ENCODE measurements around the gene SYPL1. TPM values are rescaled to one million over a fixed set of nuclear protein-coding genes. Genes with fewer than 3 reads are reported as not detected.

The SYPL1 gene
- polyA plus RNA-seq, 4 donors = 21.0 to 104 (median 65.1) TPM

GRCh38 chr7:106064771-106065574 is 47.1 kb downstream of the SYPL1 start:
- WGBS, 3 donors = 21 to 42% (median 39%) methylated on average over 14 of the region's 14 CpGs
- peak overlapping the region in 2 of 3 donors; percentile 1 to 12 for H3K4me3 ChIP-seq (ENCODE audit: low read depth in 1 of 3, low read length in 3 of 3)
- H3K27ac ChIP-seq (ENCODE audit: low read depth in 1 of 3, low read length in 2 of 3) = peak overlapping the region; percentile 16 to 92 (median 81)
- peaks cover 2 to 18% (median 6%) of the 10 kb centered on the region in 3 donors for H3K4me1 ChIP-seq (ENCODE audit: control insufficient read depth in 3 of 3, insufficient read depth in 2 of 3, low read depth in 1 of 3, low read length in 2 of 3)
- H3K9me3 ChIP-seq (ENCODE audit: control insufficient read depth in 2 of 2, insufficient read depth in 1 of 2, low read depth in 1 of 2, low read length in 1 of 2) = no peaks in the 10 kb centered on the region
- DNase-seq (peak; percentile 42 to 88), FAIRE-seq (no peak)
- H3K27me3 ChIP-seq (ENCODE audit: control insufficient read depth in 3 of 3, insufficient read depth in 3 of 3, low read length in 3 of 3) = no peaks in the 10 kb centered on the region
- H3K36me3 ChIP-seq (ENCODE audit: control insufficient read depth in 3 of 3, insufficient read depth in 2 of 3, low read depth in 1 of 3, low read length in 3 of 3) = no peaks in the 10 kb centered on the region

DNA sequence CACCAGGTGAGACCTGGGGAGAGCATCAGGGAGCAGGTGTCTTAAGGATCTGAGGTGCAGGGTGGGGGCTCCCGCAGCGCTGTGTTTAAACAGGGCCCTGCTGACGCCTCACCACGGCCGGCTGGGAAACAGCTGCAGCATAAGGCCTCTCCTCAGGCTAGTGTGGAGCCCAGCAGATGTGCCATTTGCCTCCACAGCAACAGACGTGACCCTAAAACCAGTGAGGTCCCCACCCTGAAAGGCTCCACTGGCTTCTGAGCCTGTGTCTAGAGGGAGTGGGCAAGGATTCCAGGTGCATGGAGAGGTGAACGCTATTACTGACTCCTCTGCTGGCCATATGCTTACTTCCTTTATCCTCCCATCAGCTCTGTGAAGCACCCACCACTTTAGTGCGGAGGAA is 47.8 kb downstream of the SYPL1 start:
- FAIRE-seq = no peak
- Histone ChIP-seq H3K27ac (ENCODE audit: low read depth in 1 of 3, low read length in 2 of 3) (peak overlapping the region in 2 of 3 donors; percentile 16 to 92), H3K27me3 (ENCODE audit: control insufficient read depth in 3 of 3, insufficient read depth in 3 of 3, low read length in 3 of 3) (no peaks in the 10 kb centered on the region), H3K4me1 (ENCODE audit: control insufficient read depth in 3 of 3, insufficient read depth in 2 of 3, low read depth in 1 of 3, low read length in 2 of 3) (peaks cover 2 to 18% (median 6%) of the 10 kb centered on the region in 3 donors), H3K4me3 (ENCODE audit: low read depth in 1 of 3, low read length in 3 of 3) (no peak overlapping the region), H3K9me3 (ENCODE audit: control insufficient read depth in 2 of 2, insufficient read depth in 1 of 2, low read depth in 1 of 2, low read length in 1 of 2) (no peaks in the 10 kb centered on the region), H3K36me3 (ENCODE audit: control insufficient read depth in 3 of 3, insufficient read depth in 2 of 3, low read depth in 1 of 3, low read length in 3 of 3) (no peaks in the 10 kb centered on the region)
- DNase-seq = no peak
- 47 to 65% (median 57%) methylated on average over 8 of the region's 8 CpGs for WGBS, 3 donors

DNA sequence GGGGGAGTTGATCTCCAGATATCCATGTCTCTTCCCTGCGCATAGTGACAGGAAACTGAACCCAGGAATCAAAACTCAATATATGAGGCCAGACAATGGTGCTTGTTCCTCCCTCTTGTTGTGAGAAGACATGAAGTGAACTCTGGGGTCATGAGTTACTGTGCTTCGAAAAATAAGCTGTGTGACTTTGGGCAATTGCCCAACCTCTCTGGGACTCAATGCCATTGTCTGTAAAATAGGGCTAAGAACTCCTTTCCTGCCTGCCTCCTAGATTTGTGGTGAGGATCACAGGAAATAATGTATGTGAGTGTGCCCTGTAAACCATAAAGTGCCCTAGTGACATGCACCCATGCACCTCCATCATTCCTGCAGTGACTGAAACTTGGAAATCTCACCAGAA is 48.4 kb downstream of the SYPL1 start:
- no peaks in the 10 kb centered on the region for H3K27me3 ChIP-seq (ENCODE audit: control insufficient read depth in 3 of 3, insufficient read depth in 3 of 3, low read length in 3 of 3)
- FAIRE-seq = no peak
- H3K27ac ChIP-seq (ENCODE audit: low read depth in 1 of 3, low read length in 2 of 3) = no peak overlapping the region
- H3K9me3 ChIP-seq (ENCODE audit: control insufficient read depth in 2 of 2, insufficient read depth in 1 of 2, low read depth in 1 of 2, low read length in 1 of 2) = no peaks in the 10 kb centered on the region
- DNase-seq = no peak
- H3K4me3 ChIP-seq (ENCODE audit: low read depth in 1 of 3, low read length in 3 of 3) = no peak overlapping the region
- H3K4me1 ChIP-seq (ENCODE audit: control insufficient read depth in 3 of 3, insufficient read depth in 2 of 3, low read depth in 1 of 3, low read length in 2 of 3) = peaks cover 2 to 18% (median 6%) of the 10 kb centered on the region in 3 donors
- no peaks in the 10 kb centered on the region for H3K36me3 ChIP-seq (ENCODE audit: control insufficient read depth in 3 of 3, insufficient read depth in 2 of 3, low read depth in 1 of 3, low read length in 3 of 3)
- 85 to 91% (median 90%) methylated on average over 2 of the region's 2 CpGs for WGBS, 3 donors

DNA sequence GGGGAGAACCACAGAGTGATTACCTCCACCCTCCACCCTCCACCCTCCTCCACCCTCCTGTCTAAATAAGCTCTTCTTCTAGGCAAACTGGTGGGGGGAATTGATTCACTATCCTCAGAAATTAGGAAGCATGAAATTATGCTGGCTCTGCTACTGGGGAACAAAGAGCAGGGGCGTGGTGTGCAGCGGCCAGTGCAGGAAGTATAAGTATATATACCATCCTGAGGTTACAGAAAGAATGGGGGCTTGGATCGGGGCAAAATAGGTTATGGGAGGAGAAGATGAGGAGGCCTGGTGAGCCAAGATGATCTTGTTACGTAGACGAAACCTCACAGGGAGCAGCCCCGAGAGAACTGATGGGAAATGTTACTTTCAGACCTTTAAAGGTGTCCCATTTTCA is 49.1 kb downstream of the SYPL1 start:
- Histone ChIP-seq H3K4me3 (ENCODE audit: low read depth in 1 of 3, low read length in 3 of 3) (no peak overlapping the region), H3K36me3 (ENCODE audit: control insufficient read depth in 3 of 3, insufficient read depth in 2 of 3, low read depth in 1 of 3, low read length in 3 of 3) (no peaks in the 10 kb centered on the region), H3K27ac (ENCODE audit: low read depth in 1 of 3, low read length in 2 of 3) (no peak overlapping the region), H3K9me3 (ENCODE audit: control insufficient read depth in 2 of 2, insufficient read depth in 1 of 2, low read depth in 1 of 2, low read length in 1 of 2) (no peaks in the 10 kb centered on the region), H3K4me1 (ENCODE audit: control insufficient read depth in 3 of 3, insufficient read depth in 2 of 3, low read depth in 1 of 3, low read length in 2 of 3) (peaks cover 2 to 18% (median 6%) of the 10 kb centered on the region in 3 donors), H3K27me3 (ENCODE audit: control insufficient read depth in 3 of 3, insufficient read depth in 3 of 3, low read length in 3 of 3) (no peaks in the 10 kb centered on the region)
- peak in 1 of 2 donors; percentile 45 for DNase-seq
- 43 to 67% (median 59%) methylated on average over 6 of the region's 6 CpGs for WGBS, 3 donors
- FAIRE-seq = no peak

- peak in 1 of 2 donors; percentile 22 for DNase-seq
- H3K27me3 ChIP-seq (ENCODE audit: control insufficient read depth in 3 of 3, insufficient read depth in 3 of 3, low read length in 3 of 3) = no peaks in the 10 kb centered on the region
- no peaks in the 10 kb centered on the region for H3K36me3 ChIP-seq (ENCODE audit: control insufficient read depth in 3 of 3, insufficient read depth in 2 of 3, low read depth in 1 of 3, low read length in 3 of 3)
- no peaks in the 10 kb centered on the region for H3K9me3 ChIP-seq (ENCODE audit: control insufficient read depth in 2 of 2, insufficient read depth in 1 of 2, low read depth in 1 of 2, low read length in 1 of 2)
- H3K27ac ChIP-seq (ENCODE audit: low read depth in 1 of 3, low read length in 2 of 3) = no peak overlapping the region
- 50 to 72% (median 59%) methylated on average over 2 of the region's 2 CpGs for WGBS, 3 donors
- no peak overlapping the region for H3K4me3 ChIP-seq (ENCODE audit: low read depth in 1 of 3, low read length in 3 of 3)
- H3K4me1 ChIP-seq (ENCODE audit: control insufficient read depth in 3 of 3, insufficient read depth in 2 of 3, low read depth in 1 of 3, low read length in 2 of 3) = peaks cover 2 to 18% (median 6%) of the 10 kb centered on the region in 3 donors
- FAIRE-seq = no peak
Measured at GRCh38 chr7:106062521-106062931, 49.6 kb downstream of the SYPL1 start.

- no peak overlapping the region for H3K4me3 ChIP-seq (ENCODE audit: low read depth in 1 of 3, low read length in 3 of 3)
- no peaks in the 10 kb centered on the region for H3K36me3 ChIP-seq (ENCODE audit: control insufficient read depth in 3 of 3, insufficient read depth in 2 of 3, low read depth in 1 of 3, low read length in 3 of 3)
- no peak for DNase-seq
- 92 to 98% (median 95%) methylated on average over 7 of the region's 7 CpGs for WGBS, 3 donors
- no peaks in the 10 kb centered on the region for H3K9me3 ChIP-seq (ENCODE audit: control insufficient read depth in 2 of 2, insufficient read depth in 1 of 2, low read depth in 1 of 2, low read length in 1 of 2)
- FAIRE-seq = no peak
- H3K27me3 ChIP-seq (ENCODE audit: control insufficient read depth in 3 of 3, insufficient read depth in 3 of 3, low read length in 3 of 3) = no peaks in the 10 kb centered on the region
- peaks cover 2 to 18% (median 6%) of the 10 kb centered on the region in 3 donors for H3K4me1 ChIP-seq (ENCODE audit: control insufficient read depth in 3 of 3, insufficient read depth in 2 of 3, low read depth in 1 of 3, low read length in 2 of 3)
- H3K27ac ChIP-seq (ENCODE audit: low read depth in 1 of 3, low read length in 2 of 3) = no peak overlapping the region
Measured at GRCh38 chr7:106062006-106062405, 50.1 kb downstream of the SYPL1 start.

GRCh38 chr7:106061301-106061979 is 50.7 kb downstream of the SYPL1 start:
- FAIRE-seq = no peak
- H3K36me3 ChIP-seq (ENCODE audit: control insufficient read depth in 3 of 3, insufficient read depth in 2 of 3, low read depth in 1 of 3, low read length in 3 of 3) = no peaks in the 10 kb centered on the region
- H3K4me1 ChIP-seq (ENCODE audit: control insufficient read depth in 3 of 3, insufficient read depth in 2 of 3, low read depth in 1 of 3, low read length in 2 of 3) = peaks cover 2 to 18% (median 6%) of the 10 kb centered on the region in 3 donors
- 87 to 95% (median 94%) methylated on average over 9 of the region's 9 CpGs for WGBS, 3 donors
- no peak for DNase-seq
- no peaks in the 10 kb centered on the region for H3K27me3 ChIP-seq (ENCODE audit: control insufficient read depth in 3 of 3, insufficient read depth in 3 of 3, low read length in 3 of 3)
- H3K9me3 ChIP-seq (ENCODE audit: control insufficient read depth in 2 of 2, insufficient read depth in 1 of 2, low read depth in 1 of 2, low read length in 1 of 2) = no peaks in the 10 kb centered on the region
- no peak overlapping the region for H3K27ac ChIP-seq (ENCODE audit: low read depth in 1 of 3, low read length in 2 of 3)
- no peak overlapping the region for H3K4me3 ChIP-seq (ENCODE audit: low read depth in 1 of 3, low read length in 3 of 3)

- no peak overlapping the region for H3K4me3 ChIP-seq (ENCODE audit: low read depth in 1 of 3, low read length in 3 of 3)
- no peaks in the 10 kb centered on the region for H3K36me3 ChIP-seq (ENCODE audit: control insufficient read depth in 3 of 3, insufficient read depth in 2 of 3, low read depth in 1 of 3, low read length in 3 of 3)
- FAIRE-seq = no peak
- WGBS, 3 donors = 88 to 96% (median 90%) methylated on average over 7 of the region's 7 CpGs
- H3K9me3 ChIP-seq (ENCODE audit: control insufficient read depth in 2 of 2, insufficient read depth in 1 of 2, low read depth in 1 of 2, low read length in 1 of 2) = no peaks in the 10 kb centered on the region
- H3K27me3 ChIP-seq (ENCODE audit: control insufficient read depth in 3 of 3, insufficient read depth in 3 of 3, low read length in 3 of 3) = no peaks in the 10 kb centered on the region
- H3K27ac ChIP-seq (ENCODE audit: low read depth in 1 of 3, low read length in 2 of 3) = no peak overlapping the region
- H3K4me1 ChIP-seq (ENCODE audit: control insufficient read depth in 3 of 3, insufficient read depth in 2 of 3, low read depth in 1 of 3, low read length in 2 of 3) = peaks cover 0 to 9% (median 2%) of the 10 kb centered on the region in 3 donors
- DNase-seq = no peak
Measured at GRCh38 chr7:106060394-106060920, 51.7 kb downstream of the SYPL1 start.
